Retinal pigment epithelial cell (primary cell): ENCODE data around the gene BFAR.

ENCODE experiments used
- DNase-seq: peaks from one replicate; pipeline ENCODE4 v3.0.0-alpha.2; 2010; ENCODE audit warnings: low read depth
- H3K4me3 ChIP-seq: 2 replicates; pipeline ENCODE4 v1.5.1; 2011; ENCODE audit warnings: mild to moderate bottlenecking, low read length, control low read depth, moderate library complexity
- CTCF ChIP-seq: conservative IDR thresholded peaks from 2 replicates; pipeline ENCODE4 v1.5.1; 2011; ENCODE audit warnings: low read depth, low read length, control low read depth, inconsistent platforms

The BFAR gene

GRCh38 chr16:14667347-14668266, 34.9 kb downstream of the BFAR start:
- no peak overlapping the region for H3K4me3 ChIP-seq
- no peak for TF ChIP-seq CTCF
- DNase-seq: no peak

- no peak overlapping the region for H3K4me3 ChIP-seq
- no peak for TF ChIP-seq CTCF
- no peak for DNase-seq
Measured at GRCh38 chr16:14668556-14669223, 35.9 kb downstream of the BFAR start.

DNA sequence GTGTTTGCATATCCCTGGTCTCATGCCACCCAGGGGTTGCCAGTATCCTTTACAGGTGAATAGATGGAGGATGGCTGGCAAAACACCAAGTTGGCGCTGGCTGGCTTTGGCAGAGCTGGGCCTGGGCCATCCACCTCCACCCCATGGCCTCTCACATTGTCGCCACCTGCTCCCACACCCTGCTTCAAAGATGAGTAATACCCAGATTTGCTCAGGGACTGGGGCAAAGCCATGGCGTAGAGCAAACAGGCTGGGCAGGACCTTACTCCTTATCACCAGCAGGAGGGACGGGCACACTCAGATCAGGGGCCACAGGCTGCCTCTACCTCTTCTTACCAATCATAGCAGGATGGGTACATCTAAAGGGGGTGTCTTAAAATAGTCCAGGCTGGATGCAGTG, 37.0 kb downstream of the BFAR start:
- no peak overlapping the region for H3K4me3 ChIP-seq
- peak; percentile 9 for TF ChIP-seq CTCF
- DNase-seq: no peak

DNA sequence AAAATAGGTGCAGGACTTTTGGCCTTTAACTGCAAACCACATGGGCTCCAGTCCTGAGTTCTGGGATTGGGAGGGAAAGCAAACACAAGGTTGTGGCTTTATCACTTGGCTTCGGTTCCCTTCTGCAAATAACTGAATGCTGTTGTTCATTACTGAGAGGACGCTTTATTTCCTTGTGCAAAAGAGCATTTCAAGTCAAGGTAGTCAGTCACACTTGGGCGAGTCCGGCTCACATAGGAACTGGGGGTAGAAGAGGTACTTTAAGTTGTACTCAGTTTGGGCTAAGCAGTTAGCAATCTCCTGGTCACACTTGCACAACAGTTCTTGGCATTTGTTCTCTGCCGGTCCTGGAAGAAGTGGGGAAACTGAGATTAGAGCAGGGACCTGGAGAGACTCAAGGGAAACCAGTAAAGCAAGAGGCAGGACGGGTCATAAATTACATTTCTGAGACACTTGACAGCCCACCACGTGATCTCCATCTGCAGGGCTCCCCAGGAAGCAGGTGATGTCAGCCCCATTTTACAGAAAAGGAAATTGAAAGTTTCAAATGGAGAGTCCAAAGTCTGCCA, 39.7 kb downstream of the BFAR start:
- H3K4me3 ChIP-seq: no peak overlapping the region
- TF ChIP-seq CTCF: no peak
- DNase-seq: no peak

GRCh38 chr16:14676633-14677032, 43.9 kb downstream of the BFAR start:
- no peak overlapping the region for H3K4me3 ChIP-seq
- no peak for DNase-seq
- no peak for TF ChIP-seq CTCF

GRCh38 chr16:14677627-14678026, 44.9 kb downstream of the BFAR start:
- no peak for DNase-seq
- H3K4me3 ChIP-seq: no peak overlapping the region
- no peak for TF ChIP-seq CTCF
